IMR-90 (cell line): ENCODE data around the gene PPP1R27. TPM values are rescaled to one million over a fixed set of nuclear protein-coding genes. Genes with fewer than 3 reads are reported as not detected.

Experiments
- ATAC-seq: fragments of 200-7000 bp; cut with Tn5 transposase; 2 replicates; pipeline ENCODE4 v1.9.1; 2020; ENCODE audit warnings: low read depth, mild to moderate bottlenecking, moderate library complexity
- BruUV-seq: library from RNA; stranded (reverse); fragments of 400-500 nt; replicated peaks from 2 replicates; lab custom pipeline; 2021; lab: Mats Ljungman, UMichigan
- CTCF ChIA-PET: fragments of 300-600 bp; formaldehyde crosslinking; extraction: SDS; loops from one replicate; lab custom pipeline; 2021; ENCODE audit warnings: antibody characterized with exemption; lab: Yijun Ruan, JAX
- POLR2A ChIA-PET: fragments of 300-600 bp; sonication (Branson Sonifier 250); formaldehyde crosslinking; loops from one replicate; lab custom pipeline; 2022; ENCODE audit warnings: antibody characterized with exemption; ENCODE audit not compliant: unreplicated experiment; lab: Charles Lee
- DNase-seq: peaks from one replicate; pipeline ENCODE4 v3.0.0; 2013
- H2AFZ ChIP-seq: replicated peaks from 2 replicates; pipeline ENCODE3; 2013; ENCODE audit warnings: low read length, mild to moderate bottlenecking; ENCODE audit not compliant: poor library complexity
- H2AK5ac ChIP-seq: 2 replicates; pipeline ENCODE4 v1.6.1; 2013; ENCODE audit warnings: low read depth, low read length, inconsistent platforms
- H2AK9ac ChIP-seq: replicated peaks from 2 replicates; pipeline ENCODE3; 2013; ENCODE audit warnings: mild to moderate bottlenecking, low read depth, low read length, moderate library complexity; ENCODE audit not compliant: poor library complexity
- H2BK120ac ChIP-seq: 2 replicates; pipeline ENCODE4 v1.6.1; 2013; ENCODE audit warnings: low read depth, low read length, inconsistent platforms
- H2BK15ac ChIP-seq: 3 replicates; pipeline ENCODE4 v1.6.1; 2013; ENCODE audit warnings: low read depth, low read length, inconsistent platforms
- H2BK20ac ChIP-seq: 2 replicates; pipeline ENCODE4 v1.6.1; 2013; ENCODE audit warnings: low read depth, mild to moderate bottlenecking, inconsistent platforms, low read length, moderate library complexity
- H2BK5ac ChIP-seq: 2 replicates; pipeline ENCODE4 v1.6.1; 2013; ENCODE audit warnings: mild to moderate bottlenecking, low read depth, low read length, inconsistent platforms; ENCODE audit not compliant: poor library complexity, severe bottlenecking
- H3K14ac ChIP-seq: replicated peaks from 2 replicates; pipeline ENCODE4 v1.6.1; 2013; ENCODE audit warnings: low read depth, low read length, inconsistent platforms
- H3K18ac ChIP-seq: 2 replicates; pipeline ENCODE4 v1.6.1; 2013; ENCODE audit warnings: low read depth, low read length, control low read depth
- H3K23ac ChIP-seq: 2 replicates; pipeline ENCODE4 v1.6.1; 2013; ENCODE audit warnings: low read depth, low read length, inconsistent platforms
- H3K27ac ChIP-seq: 2 replicates; pipeline ENCODE4 v1.5.1; 2013; ENCODE audit warnings: mild to moderate bottlenecking, control low read depth, low read length; ENCODE audit not compliant: insufficient read depth
- H3K27me3 ChIP-seq: 2 replicates; pipeline ENCODE4 v1.6.1; 2013; ENCODE audit warnings: low read length; ENCODE audit not compliant: control insufficient read depth, insufficient read depth
- H3K36me3 ChIP-seq: 2 replicates; pipeline ENCODE4 v1.6.1; 2013; ENCODE audit warnings: low read length, mixed read lengths; ENCODE audit not compliant: control insufficient read depth, insufficient read depth
- H3K4ac ChIP-seq: 2 replicates; pipeline ENCODE4 v1.6.1; 2013; ENCODE audit warnings: low read depth, low read length, inconsistent platforms
- H3K4me1 ChIP-seq: 2 replicates; pipeline ENCODE4 v1.6.1; 2013; ENCODE audit warnings: low read length, mixed read lengths; ENCODE audit not compliant: control insufficient read depth, insufficient read depth
- H3K4me2 ChIP-seq: 2 replicates; pipeline ENCODE4 v1.6.1; 2013; ENCODE audit warnings: low read depth, mild to moderate bottlenecking, control low read depth, low read length, moderate library complexity
- H3K4me3 ChIP-seq: 2 replicates; pipeline ENCODE4 v1.5.1; 2013; ENCODE audit warnings: low read depth, mild to moderate bottlenecking, control low read depth, low read length, moderate library complexity; ENCODE audit not compliant: insufficient read depth
- H3K56ac ChIP-seq: 2 replicates; pipeline ENCODE4 v1.6.1; 2013; ENCODE audit warnings: low read length, inconsistent platforms; ENCODE audit not compliant: insufficient read depth; ENCODE audit errors: extremely low read depth
- H3K79me1 ChIP-seq, 2 experiments: 2 replicates each; pipeline ENCODE4 v1.6.1; 2013; ENCODE audit warnings: low read length in 2 of 2, inconsistent platforms in 1 of 2, low read depth in 1 of 2
- H3K9ac ChIP-seq: 2 replicates; pipeline ENCODE4 v1.6.1; 2013; ENCODE audit warnings: low read depth, low read length, control low read depth
- H3K9me1 ChIP-seq: 2 replicates; pipeline ENCODE4 v1.6.1; 2013; ENCODE audit warnings: low read length, inconsistent platforms; ENCODE audit not compliant: insufficient read depth
- H3K9me3 ChIP-seq: 2 replicates; pipeline ENCODE4 v1.6.1; 2013; ENCODE audit warnings: low read length; ENCODE audit not compliant: control insufficient read depth, insufficient read depth
- H4K20me1 ChIP-seq: 2 replicates; pipeline ENCODE4 v1.6.1; 2013; ENCODE audit warnings: low read length, inconsistent platforms; ENCODE audit not compliant: insufficient read depth
- H4K5ac ChIP-seq: 2 replicates; pipeline ENCODE4 v1.6.1; 2013; ENCODE audit warnings: mild to moderate bottlenecking, low read depth, low read length, control low read depth
- H4K8ac ChIP-seq, 2 experiments: 2 replicates each; pipeline ENCODE4 v1.6.1; 2013; ENCODE audit warnings: low read depth in 2 of 2, low read length in 2 of 2, control low read depth in 1 of 2, inconsistent platforms in 1 of 2
- H4K91ac ChIP-seq: 2 replicates; pipeline ENCODE4 v1.6.1; 2013; ENCODE audit warnings: low read depth, low read length, inconsistent platforms; ENCODE audit not compliant: insufficient read depth
- MAZ ChIP-seq: IDR thresholded peaks from 2 replicates; pipeline ENCODE4 v1.6.1; 2012; ENCODE audit warnings: low read depth, mild to moderate bottlenecking, low read length, improper control_type of control experiment, moderate library complexity, borderline replicate concordance
- SMC3 ChIP-seq: fragments of 150-350 bp; IDR thresholded peaks from 2 replicates; pipeline ENCODE4 v1.6.1; 2016; ENCODE audit warnings: low read depth, mild to moderate bottlenecking, antibody characterized with exemption, low read length, moderate library complexity
- WGBS, 2 experiments: methylation state at CpG; one replicate each; pipeline versions ENCODE4 v1.1.5 to v1.1.7; 2013; ENCODE audit warnings: missing lambda C conversion rate in 2 of 2; ENCODE audit not compliant: insufficient read length in 1 of 2; ENCODE audit errors: extremely low coverage in 2 of 2; 5-methylcytosine and 5-hydroxymethylcytosine counted together
- dilution Hi-C: fragments of 300-500 bp; cut with HindIII; formaldehyde crosslinking; loops from one replicate; pipeline ENCODE4 v1.14.3; 2018; ENCODE audit warnings: low sequenced_read_pairs; ENCODE audit not compliant: unreplicated experiment
- in situ Hi-C: fragments of 300-500 bp; cut with MboI; formaldehyde crosslinking; loops from 3 replicates; pipeline ENCODE4 v1.14.3; 2019; ENCODE audit warnings: low sequenced_read_pairs, inconsistent platforms, mixed read lengths
- intact Hi-C: fragments of 100-400 bp; cut with micrococcal nuclease; formaldehyde crosslinking; loops from 2 replicates; pipeline ENCODE4 v1.10.0; 2022
- polyA plus RNA-seq, 3 experiments: library from polyadenylated mRNA; depleted of rRNA; stranded (reverse); fragments of >200 nt; gene quantifications; 2 replicates each; pipeline ENCODE4 v1.2.3, GENCODE V29; 2012; ENCODE audit warnings: low replicate concordance in 1 of 3
- total RNA-seq: library from RNA; depleted of rRNA; stranded (reverse); fragments of >200 nt; gene quantifications from 2 replicates; pipeline ENCODE4 v1.2.3, GENCODE V29; 2012
- TF ChIP-seq, protein P1 (sequence below): conservative IDR thresholded peaks from 2 replicates; pipeline ENCODE4 v1.5.1; 2012; ENCODE audit warnings: mild to moderate bottlenecking, low read depth, low read length, improper control_type of control experiment

Gene PPP1R27
- total and polyA plus RNA-seq, 2 of the 4 experiments (the other 2 are of a cell fraction), result 0.21 TPM; not detected in 1

DNA sequence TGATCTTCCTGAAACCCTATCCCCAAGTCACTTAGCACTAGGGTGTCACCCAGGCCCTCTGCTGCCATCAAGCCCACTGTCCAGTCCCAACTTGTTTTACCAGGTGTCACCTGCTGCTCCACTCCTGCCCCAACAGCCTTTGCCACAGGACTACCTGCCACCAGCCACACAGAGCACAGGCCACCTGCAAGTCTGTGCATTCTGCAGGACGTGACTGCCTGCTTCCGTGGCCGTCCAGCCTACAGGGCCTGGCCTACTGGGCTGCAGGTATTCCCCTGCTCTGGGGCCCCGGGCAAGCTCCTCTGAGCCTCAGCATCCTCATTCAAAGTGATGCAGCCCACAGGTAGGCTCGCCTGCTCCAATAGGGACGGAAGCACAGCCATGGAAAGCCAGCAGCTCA is 5.0 kb downstream of the PPP1R27 start:
- peaks cover 46% of the 10 kb centered on the region for H4K20me1 ChIP-seq
- no peak overlapping the region for H2AFZ ChIP-seq
- H3K4me1 ChIP-seq, result peaks cover 15% of the 10 kb centered on the region
- no peak overlapping the region for H2AK9ac ChIP-seq
- H3K4me2 ChIP-seq, result no peak overlapping the region
- no peaks in the 10 kb centered on the region for H3K27me3 ChIP-seq
- no peak for TF ChIP-seq SMC3
- TF ChIP-seq MAZ, result no peak
- TF ChIP-seq, protein P1, sequence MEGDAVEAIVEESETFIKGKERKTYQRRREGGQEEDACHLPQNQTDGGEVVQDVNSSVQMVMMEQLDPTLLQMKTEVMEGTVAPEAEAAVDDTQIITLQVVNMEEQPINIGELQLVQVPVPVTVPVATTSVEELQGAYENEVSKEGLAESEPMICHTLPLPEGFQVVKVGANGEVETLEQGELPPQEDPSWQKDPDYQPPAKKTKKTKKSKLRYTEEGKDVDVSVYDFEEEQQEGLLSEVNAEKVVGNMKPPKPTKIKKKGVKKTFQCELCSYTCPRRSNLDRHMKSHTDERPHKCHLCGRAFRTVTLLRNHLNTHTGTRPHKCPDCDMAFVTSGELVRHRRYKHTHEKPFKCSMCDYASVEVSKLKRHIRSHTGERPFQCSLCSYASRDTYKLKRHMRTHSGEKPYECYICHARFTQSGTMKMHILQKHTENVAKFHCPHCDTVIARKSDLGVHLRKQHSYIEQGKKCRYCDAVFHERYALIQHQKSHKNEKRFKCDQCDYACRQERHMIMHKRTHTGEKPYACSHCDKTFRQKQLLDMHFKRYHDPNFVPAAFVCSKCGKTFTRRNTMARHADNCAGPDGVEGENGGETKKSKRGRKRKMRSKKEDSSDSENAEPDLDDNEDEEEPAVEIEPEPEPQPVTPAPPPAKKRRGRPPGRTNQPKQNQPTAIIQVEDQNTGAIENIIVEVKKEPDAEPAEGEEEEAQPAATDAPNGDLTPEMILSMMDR, result no peak
- no peak overlapping the region for H3K4ac ChIP-seq
- in situ Hi-C loops, result no loop called here
- peaks cover 25 to 79% of the 10 kb centered on the region in 2 experiments for H3K79me1 ChIP-seq
- H2BK5ac ChIP-seq, result no peak overlapping the region
- H4K91ac ChIP-seq, result no peak overlapping the region
- peaks cover 6% of the 10 kb centered on the region; the same call in 1 of the 2 replicates for H3K36me3 ChIP-seq
- H3K23ac ChIP-seq, result no peak overlapping the region
- no peak overlapping the region for H4K5ac ChIP-seq
- no peak overlapping the region for H2AK5ac ChIP-seq
- no peak overlapping the region for H2BK120ac ChIP-seq
- H3K14ac ChIP-seq, result no peak overlapping the region
- WGBS, 2 experiments, result 80% methylated on average over 3 of the region's 6 CpGs; no CpG with 5 or more reads in 1 of the 2 experiments
- POLR2A ChIA-PET, result no interaction called here
- H3K27ac ChIP-seq, result no peak overlapping the region
- H3K4me3 ChIP-seq, result no peak overlapping the region
- CTCF ChIA-PET, result no interaction called here
- peaks cover 30% of the 10 kb centered on the region for H3K9me1 ChIP-seq
- no peak overlapping the region for H3K9ac ChIP-seq
- H4K8ac ChIP-seq, result no peak overlapping the region
- no peak overlapping the region for H3K18ac ChIP-seq
- dilution Hi-C loops, result no loop called here
- H2BK15ac ChIP-seq, result no peak overlapping the region
- no TSS peak for BruUV-seq
- DNase-seq (no peak), ATAC-seq (no peak)
- H2BK20ac ChIP-seq, result no peak overlapping the region
- no peak overlapping the region for H3K56ac ChIP-seq
- no peaks in the 10 kb centered on the region for H3K9me3 ChIP-seq
- intact Hi-C loops, result no loop called here
